HCT116 (cell line): ENCODE data around the gene CCDC54. TPM values are rescaled to one million over a fixed set of nuclear protein-coding genes. Genes with fewer than 3 reads are reported as not detected.

Source experiments
- ATAC-seq: fragments of 200-7000 bp; cut with Tn5 transposase; 2 replicates; pipeline ENCODE4 v1.9.1; 2020; ENCODE audit warnings: mild to moderate bottlenecking, moderate library complexity
- Bru-seq: library from RNA; stranded (reverse); fragments of 400-500 nt; gene quantifications from one replicate; lab custom pipeline; 2021; lab: Mats Ljungman, UMichigan
- BruChase-seq, 2 experiments: library from RNA; stranded (reverse); fragments of 400-500 nt; gene quantifications; one replicate each; lab custom pipeline; 2021; lab: Mats Ljungman, UMichigan
- BruUV-seq: library from RNA; stranded (reverse); fragments of 400-500 nt; replicated peaks from 2 replicates; lab custom pipeline; 2021; lab: Mats Ljungman, UMichigan
- CTCF ChIA-PET: fragments of 300-600 bp; sonication (Branson Sonifier 250); formaldehyde crosslinking; loops from one replicate; lab custom pipeline; 2021; ENCODE audit warnings: antibody characterized with exemption; lab: Charles Lee
- POLR2A ChIA-PET: fragments of 300-600, 350-600 bp; sonication (Branson Sonifier 250); formaldehyde crosslinking; loops from one replicate; lab custom pipeline; 2021; ENCODE audit warnings: antibody characterized with exemption; lab: Charles Lee
- RAD21 ChIA-PET, 2 experiments: fragments of 300-600 bp; sonication (Branson Sonifier 250); formaldehyde crosslinking; loops; one replicate each; lab custom pipeline; 2023; ENCODE audit warnings: low total read pairs in 2 of 2; ENCODE audit not compliant: uncharacterized antibody in 2 of 2, unreplicated experiment in 2 of 2, low non-redundant PET in 1 of 2; lab: Charles Lee
- DNase-seq: peaks from one replicate; pipeline ENCODE4 v3.0.0-alpha.2; 2010; ENCODE audit warnings: low read depth, low spot score
- H2AFZ ChIP-seq: fragments of 200-600 bp; shearing (Covaris generic), sonication (generic); 2 replicates; pipeline ENCODE4 v1.6.1; 2017; ENCODE audit warnings: low read depth, mixed run types, mixed read lengths, antibody characterized with exemption, low read length; ENCODE audit not compliant: poor library complexity, severe bottlenecking
- H3K27ac ChIP-seq: 2 replicates; pipeline ENCODE4 v1.5.1; 2012; ENCODE audit warnings: low read depth, low read length
- H3K27me3 ChIP-seq: fragments of 200-600 bp; sonication (generic); 2 replicates; pipeline ENCODE4 v1.6.1; 2016; ENCODE audit warnings: mixed run types, low read length, mixed read lengths; ENCODE audit not compliant: insufficient read depth
- H3K36me3 ChIP-seq, 2 experiments: fragments of 200-500 bp in 1 of 2; fragments of 200-600 bp in 1 of 2; sonication (Bioruptor generic) in 1 of 2; sonication (generic) in 1 of 2; 2 replicates each; pipeline versions ENCODE4 v1.5.1 to v1.6.1; 2014 to 2016; ENCODE audit warnings: low read length in 2 of 2, inconsistent platforms in 1 of 2, mixed read lengths in 1 of 2, mixed run types in 1 of 2; ENCODE audit not compliant: insufficient read depth in 2 of 2, control insufficient read depth in 1 of 2
- H3K4me1 ChIP-seq, 2 experiments: fragments of 200-600 bp in 1 of 2; sonication (generic) in 1 of 2; 2 replicates each; pipeline versions ENCODE4 v1.5.1 to v1.6.1; 2012 to 2017; ENCODE audit warnings: low read length in 2 of 2, inconsistent platforms in 1 of 2, mild to moderate bottlenecking in 1 of 2, mixed read lengths in 1 of 2, mixed run types in 1 of 2, moderate library complexity in 1 of 2; ENCODE audit not compliant: insufficient read depth in 2 of 2, control insufficient read depth in 1 of 2
- H3K4me2 ChIP-seq: fragments of 200-600 bp; sonication (generic); 2 replicates; pipeline ENCODE4 v1.6.1; 2017; ENCODE audit warnings: mixed run types, low read length, mixed read lengths
- H3K4me3 ChIP-seq, 2 experiments: fragments of 200-600 bp in 1 of 2; sonication (generic) in 1 of 2; replicated peaks in 1 of 2; 2 replicates each; pipeline ENCODE4 v1.5.1; 2011 to 2016; ENCODE audit warnings: low read length in 2 of 2, control low read depth in 1 of 2, low read depth in 1 of 2, mild to moderate bottlenecking in 1 of 2, mixed read lengths in 1 of 2, mixed run types in 1 of 2
- H3K79me2 ChIP-seq: fragments of 200-600 bp; sonication (generic); 2 replicates; pipeline ENCODE4 v1.6.1; 2017; ENCODE audit warnings: mild to moderate bottlenecking, mixed run types, low read length, moderate library complexity, mixed read lengths; ENCODE audit not compliant: insufficient read depth
- H3K9ac ChIP-seq: fragments of 200-600 bp; sonication (generic); 2 replicates; pipeline ENCODE4 v1.6.1; 2016; ENCODE audit warnings: low read length, mixed read lengths
- H3K9me2 ChIP-seq: fragments of 200-600 bp; sonication (generic), shearing (Covaris generic); 2 replicates; pipeline ENCODE4 v1.6.1; 2017; ENCODE audit warnings: mixed run types, mild to moderate bottlenecking, moderate library complexity; ENCODE audit not compliant: insufficient read depth
- H3K9me3 ChIP-seq, 2 experiments: fragments of 200-500 bp in 1 of 2; fragments of 200-600 bp in 1 of 2; sonication (Bioruptor generic) in 1 of 2; sonication (generic) in 1 of 2; 2 replicates each; pipeline ENCODE4 v1.6.1; 2014 to 2017; ENCODE audit warnings: low read length in 2 of 2, mixed read lengths in 2 of 2, inconsistent platforms in 1 of 2, low read depth in 1 of 2, mild to moderate bottlenecking in 1 of 2, mixed run types in 1 of 2, moderate library complexity in 1 of 2; ENCODE audit not compliant: control insufficient read depth in 1 of 2, insufficient read depth in 1 of 2
- H4K20me1 ChIP-seq: fragments of 200-600 bp; sonication (generic), shearing (Covaris generic); 2 replicates; pipeline ENCODE4 v1.6.1; 2017; ENCODE audit warnings: mixed run types, mild to moderate bottlenecking, moderate library complexity; ENCODE audit not compliant: insufficient read depth
- ATF3 ChIP-seq: IDR thresholded peaks from 2 replicates; pipeline ENCODE4 v1.6.1; 2012
- CTCF ChIP-seq, 3 experiments: fragments of 200-600 bp in 1 of 3; sonication (generic) in 1 of 3; IDR thresholded peaks in 2 of 3; conservative IDR thresholded peaks in 1 of 3; 2 replicates each; pipeline ENCODE4 v1.5.1; 2012 to 2017; ENCODE audit warnings: low read depth in 2 of 3, low read length in 2 of 3, antibody characterized with exemption in 1 of 3, borderline replicate concordance in 1 of 3, control low read depth in 1 of 3, mild to moderate bottlenecking in 1 of 3, mixed read lengths in 1 of 3, mixed run types in 1 of 3, moderate library complexity in 1 of 3; ENCODE audit not compliant: insufficient read depth in 1 of 3
- ELF1 ChIP-seq: IDR thresholded peaks from 2 replicates; pipeline ENCODE4 v1.6.1; 2012; ENCODE audit warnings: low read depth, borderline replicate concordance
- EZH2 ChIP-seq: fragments of 200-600 bp; sonication (generic); IDR thresholded peaks from 2 replicates; pipeline ENCODE4 v1.6.1; 2017; ENCODE audit warnings: antibody characterized with exemption, mixed run types
- EZH2phosphoT487 ChIP-seq: fragments of 200-600 bp; IDR thresholded peaks from 2 replicates; pipeline ENCODE4 v1.6.1; 2018; ENCODE audit warnings: antibody characterized with exemption, borderline replicate concordance
- FOSL1 ChIP-seq: IDR thresholded peaks from 2 replicates; pipeline ENCODE4 v1.6.1; 2012; ENCODE audit warnings: low read depth
- JUND ChIP-seq: IDR thresholded peaks from 2 replicates; pipeline ENCODE4 v1.6.1; 2012
- MAX ChIP-seq: IDR thresholded peaks from 2 replicates; pipeline ENCODE4 v1.6.1; 2012
- POLR2A ChIP-seq: IDR thresholded peaks from 2 replicates; pipeline ENCODE4 v1.7.0; 2011; ENCODE audit warnings: borderline replicate concordance; ENCODE audit not compliant: insufficient read depth, insufficient read length; ENCODE audit errors: extremely low read depth
- POLR2AphosphoS5 ChIP-seq: IDR thresholded peaks from 2 replicates; pipeline ENCODE4 v1.6.1; 2011; ENCODE audit warnings: mild to moderate bottlenecking, low read depth, low read length, moderate library complexity
- RAD21 ChIP-seq: IDR thresholded peaks from 2 replicates; pipeline ENCODE4 v1.6.1; 2012; ENCODE audit warnings: low read depth, mild to moderate bottlenecking
- REST ChIP-seq: IDR thresholded peaks from 2 replicates; pipeline ENCODE4 v1.6.1; 2012; ENCODE audit warnings: low read depth
- SIN3A ChIP-seq: IDR thresholded peaks from 2 replicates; pipeline ENCODE4 v1.6.1; 2012; ENCODE audit warnings: low read depth
- SP1 ChIP-seq: IDR thresholded peaks from 2 replicates; pipeline ENCODE4 v1.6.1; 2012; ENCODE audit warnings: low read depth
- SRF ChIP-seq: IDR thresholded peaks from 2 replicates; pipeline ENCODE4 v1.6.1; 2012; ENCODE audit warnings: low read depth
- TCF7L2 ChIP-seq: IDR thresholded peaks from 2 replicates; pipeline ENCODE4 v1.7.0; 2011; ENCODE audit warnings: borderline replicate concordance, inconsistent platforms; ENCODE audit not compliant: insufficient read depth, insufficient read length; ENCODE audit errors: extremely low read depth
- YY1 ChIP-seq: IDR thresholded peaks from 2 replicates; pipeline ENCODE4 v1.6.1; 2011; ENCODE audit warnings: low read length, low read depth, moderate library complexity, mild to moderate bottlenecking; ENCODE audit not compliant: insufficient replicate concordance; ENCODE audit errors: extremely low read depth
- ZBTB33 ChIP-seq: IDR thresholded peaks from 2 replicates; pipeline ENCODE4 v1.6.1; 2011; ENCODE audit warnings: mild to moderate bottlenecking, low read length, moderate library complexity; ENCODE audit not compliant: insufficient replicate concordance; ENCODE audit errors: extremely low read depth
- ZFX ChIP-seq: fragments of 450-650 bp; IDR thresholded peaks from 2 replicates; pipeline ENCODE4 v1.6.1; 2017
- ZNF274 ChIP-seq: fragments of 200-500 bp; sonication (Bioruptor generic); IDR thresholded peaks from 2 replicates; pipeline ENCODE4 v1.6.1; 2014; ENCODE audit warnings: mild to moderate bottlenecking, low read depth, low read length, inconsistent platforms
- intact Hi-C: fragments of 100-400 bp; cut with micrococcal nuclease; formaldehyde crosslinking; loops from 2 replicates; pipeline ENCODE4 v1.10.0; 2022
- long read RNA-seq: library from polyadenylated mRNA; unstranded; transcript quantifications from one replicate; pipeline ENCODE4 v2.0.0, GENCODE V29; 2021; ENCODE audit not compliant: unreplicated experiment
- polyA plus RNA-seq: library from polyadenylated mRNA; unstranded; fragments of >200 nt; gene quantifications from 2 replicates; pipeline ENCODE4 v1.2.1, GENCODE V29; 2012; ENCODE audit warnings: missing spikeins
- total RNA-seq: library from RNA; stranded (reverse); gene quantifications from one replicate; pipeline ENCODE4 v1.2.1, GENCODE V29; 2021; ENCODE audit not compliant: unreplicated experiment

Gene CCDC54
- total RNA-seq: not detected
- not detected in 2 replicates for polyA plus RNA-seq
- not detected for Bru-seq, nascent RNA
- BruChase-seq, experiment 1, labeled RNA remaining after a 6-hour chase: not detected
- BruChase-seq, experiment 2, labeled RNA remaining after a 2-hour chase: not detected
- long read RNA-seq: 0 reads

- Histone ChIP-seq H3K27ac (no peak within 1 kb of the TSS), H3K79me2 (no peaks in the 10 kb centered on the region), H2AFZ (no peak within 1 kb of the TSS), H3K4me1 (no peaks in the 10 kb centered on the region), H3K4me2 (no peak within 1 kb of the TSS), H3K27me3 (no peaks in the 10 kb centered on the region), H3K4me3 (no peak within 1 kb of the TSS), H3K36me3 (no peaks in the 10 kb centered on the region), H3K9me2 (no peaks in the 10 kb centered on the region), H3K9ac (no peak within 1 kb of the TSS), H4K20me1 (no peaks in the 10 kb centered on the region), H3K9me3 (no peaks in the 10 kb centered on the region)
- POLR2A ChIA-PET: no interaction called here
- ATAC-seq: no peak
- DNase-seq: no peak
- RAD21 ChIA-PET: no interaction called here
- no TSS peak for BruUV-seq
- intact Hi-C loops: no loop called here
- CTCF ChIA-PET: no interaction called here
- TF ChIP-seq POLR2A (no peak), CTCF (IDR thresholded peaks at IDR 0.05 in 2 of 3, conservative IDR thresholded peaks at IDR 0.05 in 1 of 3; ENCODE audit: borderline replicate concordance in 1 of 3, insufficient read depth in 1 of 3, low read depth in 2 of 3, low read length in 2 of 3) (no peak), FOSL1 (no peak), REST (no peak), ELF1 (no peak), MAX (no peak), JUND (no peak), POLR2AphosphoS5 (no peak), SP1 (no peak), EZH2 (no peak), TCF7L2 (no peak), SRF (no peak), EZH2phosphoT487 (no peak), ZBTB33 (no peak), YY1 (no peak), RAD21 (no peak), ZFX (no peak), ZNF274 (no peak), ATF3 (no peak), SIN3A (no peak)
Observed at GRCh38 chr3:107377151-107377550, at the start of gene CCDC54. CCDC54 (plus strand) TSS chr3:107377439; CDS start chr3:107377588, 149 bp downstream.
